Liver (tissue), 9 donors: ENCODE measurements around the gene ENOX1. TPM values are rescaled to one million over a fixed set of nuclear protein-coding genes. Genes with fewer than 3 reads are reported as not detected.

Experiments used
- DNase-seq: peaks from one replicate; pipeline ENCODE4 v3.0.0-alpha.2; 2017; ENCODE audit warnings: low spot score
- H3K27ac ChIP-seq, 2 donors: one replicate each; pipeline ENCODE4 v1.7.0; 2013; ENCODE audit warnings: inconsistent platforms in 2 of 2, low read length in 2 of 2, control low read depth in 1 of 2, low read depth in 1 of 2, mild to moderate bottlenecking in 1 of 2
- H3K27me3 ChIP-seq, 4 donors: one replicate each; pipeline versions ENCODE4 v1.6.1 to v1.7.0; 2013; ENCODE audit warnings: low read length in 3 of 4, inconsistent platforms in 1 of 4, mild to moderate bottlenecking in 1 of 4, moderate library complexity in 1 of 4; ENCODE audit not compliant: control insufficient read depth in 4 of 4, insufficient read depth in 4 of 4
- H3K36me3 ChIP-seq, 4 donors: one replicate each; pipeline versions ENCODE4 v1.6.1 to v1.7.0; 2013; ENCODE audit warnings: low read length in 3 of 4, mild to moderate bottlenecking in 3 of 4, low read depth in 1 of 4, moderate library complexity in 1 of 4; ENCODE audit not compliant: control insufficient read depth in 4 of 4, insufficient read depth in 3 of 4
- H3K4me1 ChIP-seq, 4 donors: one replicate each; pipeline versions ENCODE4 v1.6.1 to v1.7.0; 2013; ENCODE audit warnings: low read length in 3 of 4, mild to moderate bottlenecking in 3 of 4, moderate library complexity in 1 of 4; ENCODE audit not compliant: control insufficient read depth in 4 of 4, insufficient read depth in 4 of 4
- H3K4me3 ChIP-seq, 3 donors: one replicate each; pipeline versions ENCODE4 v1.6.1 to v1.7.0; 2013; ENCODE audit warnings: low read length in 3 of 3, control low read depth in 1 of 3, low read depth in 1 of 3, mild to moderate bottlenecking in 1 of 3
- H3K9ac ChIP-seq, 2 donors: one replicate each; pipeline ENCODE4 v1.7.0; 2013; ENCODE audit warnings: low read length in 2 of 2, mild to moderate bottlenecking in 2 of 2, moderate library complexity in 2 of 2, control low read depth in 1 of 2, low read depth in 1 of 2
- H3K9me3 ChIP-seq, 4 donors: one replicate each; pipeline versions ENCODE4 v1.6.1 to v1.7.0; 2013; ENCODE audit warnings: low read length in 3 of 4; ENCODE audit not compliant: control insufficient read depth in 4 of 4
- ATF3 ChIP-seq: IDR thresholded peaks from 2 replicates; pipeline ENCODE4 v1.6.1; 2016; ENCODE audit warnings: antibody characterized with exemption
- CTCF ChIP-seq: fragments of 150-350 bp; IDR thresholded peaks from 2 replicates; pipeline ENCODE4 v1.5.1; 2017; ENCODE audit warnings: improper control_type of control experiment, low read depth, low read length; ENCODE audit not compliant: missing input control
- EGR1 ChIP-seq, 2 donors: IDR thresholded peaks; 2 replicates each; pipeline ENCODE4 v1.6.1; 2016 to 2018; ENCODE audit warnings: antibody characterized with exemption in 2 of 2, low read depth in 2 of 2
- FOXA1 ChIP-seq: IDR thresholded peaks from 2 replicates; pipeline ENCODE4 v1.6.1; 2016; ENCODE audit warnings: antibody characterized with exemption
- FOXA2 ChIP-seq: IDR thresholded peaks from 2 replicates; pipeline ENCODE4 v1.6.1; 2016; ENCODE audit warnings: antibody characterized with exemption
- GABPA ChIP-seq, 2 donors: IDR thresholded peaks in 1 of 2; conservative IDR thresholded peaks in 1 of 2; 2 replicates each; pipeline ENCODE4 v1.6.1; 2016; ENCODE audit warnings: antibody characterized with exemption in 2 of 2, mild to moderate bottlenecking in 1 of 2, moderate library complexity in 1 of 2
- HNF4A ChIP-seq, 2 donors: conservative IDR thresholded peaks; 2 replicates each; pipeline ENCODE4 v1.6.1; 2016; ENCODE audit warnings: antibody characterized with exemption in 2 of 2, mild to moderate bottlenecking in 2 of 2
- HNF4G ChIP-seq: IDR thresholded peaks from 2 replicates; pipeline ENCODE4 v1.6.1; 2016; ENCODE audit warnings: antibody characterized with exemption
- JUND ChIP-seq, 2 donors: IDR thresholded peaks; 2 replicates each; pipeline ENCODE4 v1.6.1; 2016; ENCODE audit warnings: antibody characterized with exemption in 2 of 2
- MAX ChIP-seq: IDR thresholded peaks from 2 replicates; pipeline ENCODE4 v1.6.1; 2016; ENCODE audit warnings: antibody characterized with exemption
- NR2F2 ChIP-seq: IDR thresholded peaks from 2 replicates; pipeline ENCODE4 v1.6.1; 2016; ENCODE audit warnings: antibody characterized with exemption
- RAD21 ChIP-seq, 2 donors: IDR thresholded peaks; 2 replicates each; pipeline ENCODE4 v1.6.1; 2016; ENCODE audit warnings: antibody characterized with exemption in 2 of 2, mild to moderate bottlenecking in 2 of 2
- REST ChIP-seq: IDR thresholded peaks from 2 replicates; pipeline ENCODE4 v1.6.1; 2016; ENCODE audit warnings: antibody characterized with exemption, mild to moderate bottlenecking
- RXRA ChIP-seq, 2 donors: IDR thresholded peaks; 2 replicates each; pipeline ENCODE4 v1.6.1; 2017 to 2018; ENCODE audit warnings: antibody characterized with exemption in 2 of 2, mild to moderate bottlenecking in 1 of 2
- SP1 ChIP-seq: IDR thresholded peaks from 2 replicates; pipeline ENCODE4 v1.6.1; 2018; ENCODE audit warnings: antibody characterized with exemption, mild to moderate bottlenecking
- TAF1 ChIP-seq: conservative IDR thresholded peaks from 2 replicates; pipeline ENCODE4 v1.6.1; 2016; ENCODE audit warnings: antibody characterized with exemption, mild to moderate bottlenecking
- YY1 ChIP-seq: IDR thresholded peaks from 2 replicates; pipeline ENCODE4 v1.6.1; 2016; ENCODE audit warnings: antibody characterized with exemption, mild to moderate bottlenecking
- ZBTB33 ChIP-seq: IDR thresholded peaks from 2 replicates; pipeline ENCODE4 v1.6.1; 2016; ENCODE audit warnings: antibody characterized with exemption
- WGBS: extraction: QIAGEN DNeasy Blood & Tissue Kit; methylation state at CpG from one replicate; pipeline ENCODE4 v1.1.7; 2013; 5-methylcytosine and 5-hydroxymethylcytosine counted together
- polyA plus RNA-seq, 2 donors: library from polyadenylated mRNA; stranded (reverse) in 1 of 2; unstranded in 1 of 2; fragments of 200-250 nt in 1 of 2; fragments of >200 nt in 1 of 2; fragmentation: Nextera tagmentation in 1 of 2; extraction: Ambion mirVana in 1 of 2; gene quantifications; one replicate each; pipeline versions ENCODE4 v1.2.1 to v1.2.3, GENCODE V29; 2013 to 2015
- total RNA-seq, 2 donors: library from RNA; depleted of rRNA; stranded (reverse); fragments of >200 nt; gene quantifications; one replicate each; pipeline ENCODE4 v1.2.3, GENCODE V29; 2014
- donor health status: healthy.
- donor health status: healthy.
- donor health status: healthy.
- donor health status: healthy.
- donor health status: healthy.

ENOX1 gene
- total and polyA plus RNA-seq, 4 donors = 0.02 to 0.33 (median 0.08) TPM; not detected in 1

GRCh38 chr13:43193789-43194420, 592.9 kb downstream of the ENOX1 start:
- no peak for DNase-seq
- Histone ChIP-seq H3K9ac (no peak overlapping the region), H3K9me3 (no peaks in the 10 kb centered on the region), H3K4me1 (no peaks in the 10 kb centered on the region), H3K36me3 (no peaks in the 10 kb centered on the region), H3K4me3 (no peak overlapping the region), H3K27me3 (peaks cover 0 to 3% (median 0%) of the 10 kb centered on the region in 4 donors), H3K27ac (no peak overlapping the region)
- TF ChIP-seq FOXA1 (no peak), EGR1 (IDR thresholded peaks at IDR 0.05; ENCODE audit: low read depth in 2 of 2) (no peak), HNF4G (no peak), FOXA2 (no peak), YY1 (no peak), GABPA (IDR thresholded peaks at IDR 0.05 in 1 of 2, conservative IDR thresholded peaks at IDR 0.05 in 1 of 2) (no peak)
- WGBS = 92% methylated on average over 14 of the region's 14 CpGs

- Histone ChIP-seq H3K27ac (no peak overlapping the region), H3K9ac (no peak overlapping the region), H3K4me3 (no peak overlapping the region), H3K27me3 (no peaks in the 10 kb centered on the region), H3K9me3 (no peaks in the 10 kb centered on the region), H3K4me1 (no peaks in the 10 kb centered on the region), H3K36me3 (no peaks in the 10 kb centered on the region)
- WGBS = 88% methylated on average over 1 of the region's 1 CpG
- TF ChIP-seq TAF1 (no peak), HNF4A (conservative IDR thresholded peaks at IDR 0.05) (no peak), HNF4G (no peak), REST (no peak), JUND (IDR thresholded peaks at IDR 0.05) (no peak), ZBTB33 (no peak), ATF3 (no peak), YY1 (no peak), SP1 (no peak), CTCF (no peak), RAD21 (IDR thresholded peaks at IDR 0.05) (no peak), MAX (no peak), RXRA (IDR thresholded peaks at IDR 0.05) (no peak), GABPA (IDR thresholded peaks at IDR 0.05 in 1 of 2, conservative IDR thresholded peaks at IDR 0.05 in 1 of 2) (no peak), EGR1 (IDR thresholded peaks at IDR 0.05; ENCODE audit: low read depth in 2 of 2) (no peak), NR2F2 (no peak), FOXA2 (no peak), FOXA1 (no peak)
- DNase-seq = no peak
Observed at GRCh38 chr13:43191546-43191945, 595.2 kb downstream of the ENOX1 start.
